Hippocampal formation (tissue), 2 donors: Measurements from ENCODE around the gene EVA1A.

ENCODE experiments used
- DNase-seq, 2 donors: peaks; one replicate each; lab custom pipeline; 2025; lab: John Stamatoyannopoulos, UW

The EVA1A gene

DNA sequence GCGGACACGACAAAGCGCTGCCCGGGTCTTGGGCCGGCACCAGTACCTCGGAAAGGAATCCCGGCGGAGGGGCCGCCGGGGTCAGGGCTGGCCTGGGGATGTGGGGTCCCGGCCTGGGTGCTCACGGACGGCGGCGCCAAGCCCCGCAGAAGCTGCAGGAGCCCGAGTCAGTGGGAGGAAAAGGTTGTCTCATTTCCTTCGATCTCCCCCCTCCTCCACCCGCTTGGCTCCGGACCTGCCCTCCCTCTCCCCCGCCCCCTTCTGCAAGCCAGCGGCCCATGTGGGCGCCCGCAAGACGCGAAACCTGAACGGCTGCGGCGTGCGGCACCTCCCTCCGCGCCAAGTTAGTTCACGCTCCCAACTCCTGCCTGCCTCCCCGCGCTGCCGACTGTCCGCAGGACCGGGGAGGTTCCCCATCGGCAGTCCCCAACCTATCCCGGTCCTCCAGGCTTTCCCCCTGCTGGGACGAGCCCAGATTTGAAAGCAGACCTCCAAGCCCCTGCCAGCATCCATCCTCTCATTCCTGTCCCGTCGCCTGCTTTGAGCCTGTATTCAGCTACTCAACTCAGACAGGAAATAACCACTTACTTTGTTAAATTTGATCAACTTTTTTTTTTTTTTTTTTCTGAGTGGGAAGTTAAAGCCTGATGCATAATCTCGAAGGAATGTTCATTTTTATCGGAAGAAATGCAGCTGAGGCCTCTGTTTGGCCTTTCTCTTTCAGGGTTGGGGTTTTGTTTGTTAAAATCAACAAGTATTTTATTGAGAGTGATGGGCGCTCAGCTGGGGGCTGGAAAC, at the start of gene EVA1A:
EVA1A (minus strand) TSS at position 172 of the 798 bp plus-strand sequence. CDS start 42,799 bp downstream, outside the sequence.
- no peak for DNase-seq

DNA sequence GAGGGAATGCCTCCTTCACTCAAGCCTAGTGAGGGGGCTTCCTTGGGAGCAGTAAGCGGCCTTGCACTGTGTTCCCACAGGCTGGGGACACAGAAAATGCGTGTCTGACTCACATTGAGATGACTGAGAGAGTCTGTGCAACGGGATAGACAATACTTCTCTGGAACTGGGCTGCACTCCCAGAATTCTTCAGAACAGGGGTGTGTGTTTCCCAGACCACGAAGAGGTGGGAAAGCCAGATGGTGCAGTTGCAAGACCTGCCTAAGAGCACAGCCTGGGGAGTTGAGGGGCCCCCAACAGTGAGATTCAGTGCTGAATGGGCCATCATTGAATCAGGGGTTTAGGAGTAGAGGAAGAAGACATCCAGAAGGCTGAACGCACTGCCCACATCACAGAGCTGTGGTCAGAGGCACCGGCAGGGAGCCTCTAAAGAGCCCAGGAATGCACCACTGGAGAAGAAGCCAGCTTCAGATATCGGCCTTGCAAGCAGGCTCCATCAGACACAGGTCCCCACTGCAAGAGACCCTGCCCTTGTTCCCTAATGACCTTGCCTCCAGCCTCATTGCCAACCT, 49.3 kb upstream of the EVA1A start:
- no peak for DNase-seq

DNA sequence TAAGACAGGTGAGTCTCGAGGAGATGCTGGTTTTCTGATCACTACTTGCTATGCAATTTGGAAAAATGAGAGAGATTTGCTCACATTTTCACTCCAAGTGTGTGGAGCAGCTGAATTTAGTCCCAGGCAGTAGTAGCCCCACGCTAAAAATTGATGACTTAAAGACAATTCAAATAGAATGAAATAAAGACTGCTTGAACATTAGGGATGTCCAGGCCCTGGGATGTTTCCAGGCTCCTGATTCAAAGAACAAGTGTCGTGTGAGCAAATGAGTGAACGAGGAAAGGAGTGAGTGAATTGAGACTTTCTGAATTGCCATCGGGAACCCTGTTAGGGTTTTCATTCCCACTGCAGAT, 48.6 kb upstream of the EVA1A start:
- no peak for DNase-seq

- DNase-seq = peak; percentile 14 to 59
These were observed 48.1 kb upstream of the EVA1A start for GRCh38 chr2:75608684-75609333.

DNA sequence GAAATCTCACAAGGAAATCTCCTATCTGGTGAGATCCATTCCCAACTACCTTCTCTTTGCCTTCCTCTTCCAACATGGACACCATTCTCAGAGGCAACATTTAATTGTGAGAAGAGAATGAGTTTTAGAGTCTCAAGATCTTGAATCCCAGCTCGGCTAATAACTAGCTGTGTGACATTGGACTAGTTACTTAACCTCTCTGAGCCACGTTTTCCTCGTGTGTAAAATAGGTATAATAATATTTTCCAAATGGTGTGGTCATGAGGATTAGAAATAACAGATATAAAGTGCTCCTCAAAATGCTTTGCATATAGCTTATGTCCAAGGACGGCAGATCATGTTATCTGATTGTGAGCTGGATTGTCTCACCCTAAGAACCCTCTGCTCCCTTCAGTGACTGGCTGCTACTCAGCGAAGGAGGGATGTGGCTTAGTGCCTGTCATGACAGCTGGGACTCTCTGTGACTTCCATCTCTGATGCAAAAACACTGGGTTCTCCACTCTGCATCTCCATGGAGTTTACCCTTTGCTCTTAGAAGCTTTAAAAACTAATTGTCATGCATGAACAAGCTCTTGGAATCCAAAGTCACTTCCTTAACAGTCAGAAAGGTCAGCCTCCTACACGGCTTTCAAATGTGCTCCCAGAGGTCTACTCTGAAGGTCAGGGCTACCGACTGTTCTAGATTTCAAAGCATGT, 47.4 kb upstream of the EVA1A start:
- no peak for DNase-seq

DNA sequence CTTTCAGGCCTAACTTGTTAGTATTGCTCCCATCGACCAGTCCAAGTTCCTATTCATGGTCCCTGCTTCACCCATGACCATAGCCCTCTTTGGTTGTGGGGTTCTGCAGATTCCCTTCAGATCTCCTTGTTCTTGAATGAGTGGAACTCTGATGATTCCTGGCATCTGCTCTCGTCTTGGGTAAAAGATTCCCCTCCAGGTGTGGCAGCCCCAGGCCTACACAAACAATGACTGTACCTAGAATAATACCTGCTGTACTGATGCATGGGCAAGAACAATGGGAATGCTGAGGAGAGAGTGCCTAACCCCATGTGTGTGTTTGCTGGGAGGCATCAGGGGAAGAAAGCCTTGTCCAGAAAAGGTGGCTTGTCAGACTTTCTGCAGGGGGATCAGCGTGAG, 46.7 kb upstream of the EVA1A start:
- no peak for DNase-seq

DNA sequence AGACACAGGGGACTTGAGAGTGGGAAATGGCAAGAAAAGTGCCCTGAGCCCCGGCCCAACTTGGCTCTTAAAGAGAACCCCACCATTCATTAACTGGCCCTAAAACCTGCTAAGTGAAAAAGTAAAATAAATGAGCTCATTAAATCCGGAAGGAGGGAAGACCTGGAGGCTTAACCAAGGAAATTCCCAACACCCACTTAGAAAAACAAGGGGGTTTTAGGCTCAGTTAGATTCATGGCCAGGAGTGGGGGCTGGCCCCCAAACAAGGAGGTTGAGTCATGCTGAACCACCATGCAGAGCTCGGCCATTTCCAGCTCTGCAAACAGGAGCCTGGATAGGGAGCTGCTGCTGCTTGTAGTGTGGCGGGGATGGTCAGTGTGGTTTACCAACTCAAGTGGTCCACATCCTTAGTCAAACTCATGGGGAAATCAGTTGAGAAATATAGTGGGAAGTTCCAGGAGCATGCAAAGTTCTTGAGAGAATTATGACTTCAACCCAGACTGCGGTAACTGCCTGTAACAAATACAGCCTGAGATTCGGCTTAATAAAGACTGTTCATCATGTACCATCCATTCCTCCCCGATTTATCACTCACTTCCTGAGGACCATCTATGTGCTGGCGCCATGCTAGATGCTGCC, 46.1 kb upstream of the EVA1A start:
- no peak for DNase-seq

DNA sequence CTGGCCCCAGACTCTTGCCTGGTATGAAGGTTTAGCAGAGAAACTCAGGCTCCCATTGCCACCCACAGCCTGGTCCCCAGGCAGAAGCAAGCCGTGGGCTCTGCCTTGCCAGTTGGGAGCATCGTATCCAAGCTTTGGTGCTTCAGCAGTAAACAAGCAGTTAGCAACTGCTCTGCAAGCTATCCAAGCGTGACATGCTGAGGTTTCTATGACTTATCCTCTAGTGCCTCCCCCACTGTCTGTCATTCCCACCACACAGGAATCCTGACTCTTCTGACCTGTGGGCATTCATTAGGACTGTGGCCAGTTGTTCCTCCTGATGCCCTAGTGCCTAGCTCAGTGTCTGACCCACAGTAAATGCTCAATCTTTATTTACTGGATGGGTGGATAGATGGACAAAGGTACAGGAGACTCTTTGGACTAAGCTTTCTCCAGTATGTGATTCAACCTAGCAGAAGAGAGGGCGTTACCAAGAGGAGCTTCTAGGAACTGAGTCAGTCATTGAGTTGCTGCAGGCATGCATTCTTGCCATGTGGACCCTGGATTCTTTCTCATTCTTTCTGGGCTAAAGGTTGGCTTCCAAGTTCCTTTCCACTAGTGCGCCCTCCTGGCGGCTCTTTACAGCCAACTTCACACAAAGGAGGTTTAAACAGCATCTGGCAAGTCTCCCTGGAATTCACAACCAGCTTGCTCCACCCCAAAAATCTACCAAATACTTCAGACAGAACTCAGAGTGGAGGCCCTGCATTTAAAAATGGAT, 45.2 kb upstream of the EVA1A start:
- peak in 1 of 2 donors; percentile 23 for DNase-seq

GRCh38 chr2:75604484-75604883, 43.7 kb upstream of the EVA1A start:
- DNase-seq = no peak

DNA sequence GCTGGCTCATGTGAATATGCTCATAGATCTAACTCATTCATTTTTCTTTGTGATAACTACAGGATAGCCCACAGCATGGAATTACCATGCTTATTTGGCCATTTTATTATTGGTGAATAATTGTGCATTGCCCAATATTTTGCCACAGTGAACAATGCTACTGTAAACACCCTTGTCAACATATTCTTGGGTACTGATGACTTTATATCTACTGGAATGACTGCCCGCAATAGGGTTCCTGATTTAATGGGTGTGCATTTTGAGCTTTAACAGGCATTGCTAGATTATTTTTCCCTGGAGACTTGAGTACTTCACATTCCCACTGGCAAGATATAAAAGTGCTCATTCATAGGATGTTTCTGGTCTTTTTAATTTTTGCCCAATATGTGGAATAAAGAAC, 42.7 kb upstream of the EVA1A start:
- no peak for DNase-seq

GRCh38 chr2:75602724-75603342, 42.1 kb upstream of the EVA1A start:
- no peak for DNase-seq

DNA sequence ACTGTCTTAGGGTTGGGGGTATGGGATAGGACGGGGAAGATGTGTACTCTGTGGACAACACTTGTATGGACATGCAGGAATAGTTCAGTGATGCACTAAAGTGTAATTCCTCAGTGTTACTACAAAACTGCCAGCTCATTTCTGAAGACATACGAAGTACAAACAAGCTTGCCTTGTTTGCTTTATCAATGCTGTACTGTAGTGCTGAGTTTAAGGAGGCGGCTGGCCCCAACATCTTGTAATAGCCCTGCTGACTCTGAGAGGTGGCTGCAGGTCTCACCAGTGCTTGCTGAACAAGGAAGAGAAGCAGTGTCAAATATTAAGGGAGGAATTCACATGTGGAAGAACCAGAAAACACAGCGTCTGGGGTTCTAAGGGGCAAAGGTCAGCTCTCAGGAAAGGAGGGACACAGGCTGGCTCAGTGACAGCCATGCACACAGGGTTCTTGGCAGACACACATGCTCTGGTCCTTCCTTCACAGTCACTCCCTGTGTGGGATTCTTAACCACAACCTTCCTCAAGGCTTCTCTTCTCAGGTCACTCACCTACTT, 39.8 kb upstream of the EVA1A start:
- no peak for DNase-seq

- DNase-seq = no peak
These were observed 37.9 kb upstream of the EVA1A start for GRCh38 chr2:75598589-75599155.

DNA sequence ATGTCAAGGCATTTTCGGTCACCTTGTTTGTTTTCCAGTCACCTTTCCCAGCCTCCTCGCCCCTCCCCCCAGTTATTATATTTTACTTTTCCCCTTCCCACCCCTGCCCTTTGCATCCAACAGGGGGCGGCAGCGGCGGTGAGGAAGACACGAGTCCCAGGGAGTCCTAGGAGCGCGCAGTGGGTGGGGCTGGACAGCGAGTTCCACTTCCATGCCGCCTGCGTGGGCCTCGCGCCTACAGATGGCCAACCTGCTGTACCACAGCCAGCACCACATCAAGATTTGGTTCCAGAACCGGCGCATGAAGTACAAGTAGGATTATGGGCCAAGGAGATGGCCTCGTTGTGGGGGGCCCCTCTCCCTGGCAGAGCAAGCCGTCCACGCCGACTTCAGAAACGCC, 37.2 kb upstream of the EVA1A start:
- no peak for DNase-seq

DNA sequence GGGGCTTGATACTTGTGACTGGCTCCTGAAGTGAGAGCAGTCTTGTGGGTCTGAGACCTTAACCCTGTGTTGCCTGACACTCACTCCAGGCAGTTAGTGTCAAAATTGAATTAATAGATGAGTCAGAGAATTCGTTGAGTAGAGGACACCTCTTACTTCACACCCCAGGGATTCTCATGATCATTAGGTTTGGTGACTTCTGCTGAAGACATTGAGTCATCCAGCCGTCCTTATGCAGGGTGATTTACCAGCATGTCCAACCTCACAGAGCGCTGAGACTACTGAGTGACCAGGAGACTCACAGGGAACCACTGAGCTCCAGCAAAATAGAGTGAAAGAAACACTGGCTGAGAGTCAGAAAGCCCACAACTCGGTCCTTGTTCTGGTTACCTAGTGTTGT, 36.0 kb upstream of the EVA1A start:
- DNase-seq = no peak

DNA sequence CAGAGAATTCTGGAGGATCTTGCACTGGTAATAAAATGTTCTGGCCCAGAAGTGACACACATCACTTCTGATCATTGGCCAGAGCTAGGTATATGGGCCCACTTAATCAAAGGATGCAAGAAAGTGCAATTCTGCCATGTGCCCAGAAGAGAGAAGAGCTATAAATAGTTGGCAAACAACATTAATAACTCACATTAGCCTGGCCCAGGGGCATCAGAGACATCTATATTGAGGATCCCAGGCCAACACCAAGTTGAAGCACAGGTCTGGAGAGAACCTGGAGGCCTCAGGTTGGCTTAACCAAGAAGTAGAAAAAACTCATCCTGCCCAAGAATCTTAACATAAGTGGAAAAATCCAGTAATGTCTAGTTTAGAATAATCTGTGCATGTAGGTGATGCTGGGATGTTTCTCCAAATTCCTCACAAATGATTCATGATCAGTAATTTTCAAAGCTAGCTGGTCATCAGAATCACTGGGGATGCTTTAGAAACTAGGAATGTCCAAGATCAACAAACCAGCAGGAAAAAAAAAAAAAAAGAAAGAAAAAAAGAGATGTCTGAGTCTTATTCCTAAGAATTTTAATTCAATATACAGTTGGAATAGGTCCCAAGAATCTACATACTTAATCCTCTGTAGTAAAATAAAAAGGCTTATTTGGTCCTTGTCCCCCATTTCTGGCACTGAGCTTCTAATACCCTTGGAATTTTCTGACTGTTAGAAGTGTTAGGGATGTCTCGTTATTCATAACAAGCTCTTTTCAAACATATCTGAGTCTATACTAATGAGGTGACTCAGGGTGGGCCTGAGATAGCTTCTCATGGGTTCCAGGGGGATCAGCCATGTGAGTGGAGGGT, 35.0 kb upstream of the EVA1A start:
- no peak for DNase-seq

DNA sequence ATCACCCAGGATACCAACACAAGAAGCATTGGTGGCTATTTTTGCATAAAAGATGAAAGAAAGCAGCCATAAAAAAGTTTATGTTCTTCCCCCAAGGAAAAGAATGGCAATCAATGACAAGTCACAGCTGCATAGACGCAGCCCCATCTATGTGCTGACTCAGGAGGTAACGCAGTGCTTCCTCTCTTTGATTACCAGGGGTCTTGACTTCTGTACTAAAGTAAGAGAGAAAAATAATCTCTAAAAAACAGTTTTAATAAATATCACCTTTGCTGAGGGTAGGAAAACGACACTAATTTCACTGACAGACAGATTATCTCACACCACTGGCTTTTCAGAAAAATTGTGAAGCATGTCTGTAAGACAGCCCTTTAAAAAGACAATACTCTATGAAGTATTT, 33.9 kb upstream of the EVA1A start:
- DNase-seq = no peak

- no peak for DNase-seq
These were observed 32.1 kb upstream of the EVA1A start for GRCh38 chr2:75592888-75593287.

DNA sequence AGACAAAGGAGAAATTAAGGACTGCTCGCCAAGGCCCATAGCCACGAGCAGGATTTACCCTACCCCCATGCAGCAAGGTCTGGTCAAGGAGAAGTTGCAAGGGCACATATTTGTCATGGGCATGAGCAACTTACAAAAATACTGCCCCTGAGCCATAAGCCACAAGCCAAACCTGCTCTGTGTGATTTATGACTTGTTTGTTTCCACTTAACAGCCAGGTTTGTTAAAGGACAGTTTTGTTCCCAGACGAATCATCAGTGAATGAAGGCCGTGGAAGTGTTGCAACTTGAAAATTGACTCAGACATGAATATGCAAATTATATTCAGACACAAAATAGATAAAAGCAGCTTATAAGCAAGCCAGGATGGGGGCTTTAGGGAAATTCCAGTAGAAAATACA, 31.3 kb upstream of the EVA1A start:
- DNase-seq = no peak
